ENCODE results near the gene MEX3D. TPM values are rescaled to one million over a fixed set of nuclear protein-coding genes. Genes with fewer than 3 reads are reported as not detected.

The MEX3D gene
- total RNA-seq, 1 donor from 2014 or later = 96.7 TPM

DNA sequence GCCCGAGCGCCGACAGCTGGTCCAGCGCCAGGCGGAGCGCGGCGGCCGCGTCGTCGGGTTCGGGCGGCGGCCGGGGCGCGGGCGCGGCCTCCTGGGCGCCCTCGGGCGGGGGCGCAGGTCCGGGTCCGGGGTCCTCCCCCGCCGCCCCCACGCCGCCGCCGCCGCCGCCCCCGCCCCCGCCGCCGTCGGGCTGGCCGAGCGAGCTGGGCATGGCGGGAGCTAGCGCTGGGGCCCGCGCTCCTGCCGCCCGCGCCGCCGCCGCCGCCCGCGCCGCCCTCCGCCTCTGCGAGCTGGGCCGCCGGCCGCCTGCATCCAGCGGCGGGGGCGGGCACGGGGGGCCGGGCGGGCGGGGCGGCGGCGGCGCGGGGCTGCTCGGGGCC is 287 bp downstream of the MEX3D start:
- peaks cover 11% of the 10 kb centered on the region for H3K9me3 Mint-ChIP-seq (ENCODE audit: unreplicated experiment)
- DNase-seq = peak; percentile 43
- H3K4me1 Mint-ChIP-seq (ENCODE audit: low read depth, unreplicated experiment) = peaks cover 9% of the 10 kb centered on the region
- peaks cover 16% of the 10 kb centered on the region for H3K27me3 Mint-ChIP-seq (ENCODE audit: unreplicated experiment)
- TF ChIP-seq CTCF (IDR thresholded peaks at IDR 0.05; ENCODE audit: partially characterized antibody, unreplicated experiment) = no peak
- no peaks in the 10 kb centered on the region for H3K36me3 Mint-ChIP-seq (ENCODE audit: unreplicated experiment)
- no peak overlapping the region for H3K27ac Mint-ChIP-seq (ENCODE audit: unreplicated experiment)
- no peak overlapping the region for H3K4me3 Mint-ChIP-seq (ENCODE audit: unreplicated experiment)

DNA sequence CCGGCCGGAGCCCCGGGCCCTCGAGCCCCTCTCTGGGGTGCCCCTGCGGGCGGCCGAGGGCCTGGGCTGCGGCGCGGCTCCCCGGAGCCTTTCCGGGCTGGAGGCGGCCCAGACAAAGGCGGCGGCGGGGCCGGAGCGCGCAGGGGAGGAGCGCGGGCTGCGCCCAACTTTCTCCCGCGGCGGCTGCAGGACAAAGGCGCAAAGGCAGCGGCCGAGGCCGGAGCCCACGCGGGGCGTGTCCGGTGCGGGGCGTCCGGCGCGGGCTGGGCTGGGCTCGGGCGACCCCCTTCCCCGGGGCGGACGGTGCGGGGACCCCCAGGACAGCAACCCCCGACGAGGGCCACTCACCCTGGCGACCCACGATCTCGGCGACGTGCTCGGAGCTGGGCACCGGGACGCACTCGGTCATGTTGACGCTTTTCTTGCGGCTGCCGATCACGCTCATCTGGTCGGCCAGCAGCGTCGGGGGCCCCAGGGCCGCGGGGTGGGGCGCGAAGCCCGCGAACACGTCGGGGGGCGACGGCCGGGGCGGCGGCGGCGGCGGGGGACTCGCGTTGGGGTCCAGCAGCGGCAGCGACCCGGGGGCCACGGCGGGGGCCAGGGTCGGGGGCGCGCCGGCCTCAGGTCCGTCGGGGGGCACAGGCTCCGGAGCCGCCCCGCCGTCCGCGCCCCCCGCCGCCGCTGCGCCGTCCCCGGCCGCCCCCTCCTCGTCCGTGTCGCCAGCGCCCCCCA is 843 bp downstream of the MEX3D start:
- Mint-ChIP-seq H3K27me3 (ENCODE audit: unreplicated experiment) (peaks cover 16% of the 10 kb centered on the region), H3K27ac (ENCODE audit: unreplicated experiment) (peak overlapping the region; percentile 83), H3K4me1 (ENCODE audit: low read depth, unreplicated experiment) (peaks cover 9% of the 10 kb centered on the region), H3K36me3 (ENCODE audit: unreplicated experiment) (no peaks in the 10 kb centered on the region), H3K9me3 (ENCODE audit: unreplicated experiment) (peaks cover 11% of the 10 kb centered on the region), H3K4me3 (ENCODE audit: unreplicated experiment) (peak overlapping the region; percentile 64)
- DNase-seq = peak; percentile 40
- TF ChIP-seq CTCF (IDR thresholded peaks at IDR 0.05; ENCODE audit: partially characterized antibody, unreplicated experiment) = no peak

GRCh38 chr19:1566392-1567115 is 1.6 kb downstream of the MEX3D start:
- Mint-ChIP-seq H3K36me3 (ENCODE audit: unreplicated experiment) (no peaks in the 10 kb centered on the region), H3K27me3 (ENCODE audit: unreplicated experiment) (peaks cover 15% of the 10 kb centered on the region), H3K4me3 (ENCODE audit: unreplicated experiment) (no peak overlapping the region), H3K9me3 (ENCODE audit: unreplicated experiment) (peaks cover 11% of the 10 kb centered on the region), H3K4me1 (ENCODE audit: low read depth, unreplicated experiment) (peaks cover 9% of the 10 kb centered on the region), H3K27ac (ENCODE audit: unreplicated experiment) (no peak overlapping the region)
- DNase-seq = peak; percentile 84
- TF ChIP-seq CTCF (IDR thresholded peaks at IDR 0.05; ENCODE audit: partially characterized antibody, unreplicated experiment) = no peak

GRCh38 chr19:1563251-1563650 is 4.9 kb downstream of the MEX3D start:
- Mint-ChIP-seq H3K27me3 (ENCODE audit: unreplicated experiment) (no peaks in the 10 kb centered on the region), H3K4me3 (ENCODE audit: unreplicated experiment) (peak overlapping the region; percentile 60), H3K36me3 (ENCODE audit: unreplicated experiment) (no peaks in the 10 kb centered on the region), H3K27ac (ENCODE audit: unreplicated experiment) (peak overlapping the region; percentile 48), H3K9me3 (ENCODE audit: unreplicated experiment) (peaks cover 8% of the 10 kb centered on the region), H3K4me1 (ENCODE audit: low read depth, unreplicated experiment) (peaks cover 12% of the 10 kb centered on the region)
- no peak for DNase-seq
- no peak for TF ChIP-seq CTCF (IDR thresholded peaks at IDR 0.05; ENCODE audit: partially characterized antibody, unreplicated experiment)

All from glutamatergic neuron (in vitro differentiated cells).